HUES48 (cell line): ENCODE measurements around the gene DIPK1B.

Source experiments
- H3K27ac ChIP-seq: one replicate; pipeline ENCODE4 v1.7.0; 2013; ENCODE audit warnings: low read depth, low read length, inconsistent platforms
- H3K27me3 ChIP-seq: 2 replicates; pipeline ENCODE4 v1.6.1; 2013; ENCODE audit warnings: mild to moderate bottlenecking, low read length; ENCODE audit not compliant: control insufficient read depth, insufficient read depth
- H3K36me3 ChIP-seq: 2 replicates; pipeline ENCODE4 v1.6.1; 2013; ENCODE audit warnings: low read length; ENCODE audit not compliant: control insufficient read depth, insufficient read depth
- H3K4me1 ChIP-seq: 2 replicates; pipeline ENCODE4 v1.6.1; 2013; ENCODE audit warnings: mild to moderate bottlenecking, low read length; ENCODE audit not compliant: control insufficient read depth, insufficient read depth
- H3K4me3 ChIP-seq: 2 replicates; pipeline ENCODE4 v1.5.1; 2013; ENCODE audit warnings: mild to moderate bottlenecking, low read depth, low read length
- H3K9ac ChIP-seq: 2 replicates; pipeline ENCODE4 v1.6.1; 2013; ENCODE audit warnings: mild to moderate bottlenecking, low read depth, low read length, moderate library complexity
- H3K9me3 ChIP-seq: 2 replicates; pipeline ENCODE4 v1.6.1; 2013; ENCODE audit warnings: low read length; ENCODE audit not compliant: control insufficient read depth, insufficient read depth

The DIPK1B gene

GRCh38 chr9:136683755-136684154 is 28.6 kb upstream of the DIPK1B start:
- Histone ChIP-seq H3K27ac (no peak overlapping the region), H3K36me3 (no peaks in the 10 kb centered on the region), H3K9ac (no peak overlapping the region), H3K4me3 (no peak overlapping the region), H3K4me1 (peaks cover 12% of the 10 kb centered on the region; the same call in 1 of the 2 replicates), H3K27me3 (no peaks in the 10 kb centered on the region; the same call in 1 of the 2 replicates), H3K9me3 (no peaks in the 10 kb centered on the region)

DNA sequence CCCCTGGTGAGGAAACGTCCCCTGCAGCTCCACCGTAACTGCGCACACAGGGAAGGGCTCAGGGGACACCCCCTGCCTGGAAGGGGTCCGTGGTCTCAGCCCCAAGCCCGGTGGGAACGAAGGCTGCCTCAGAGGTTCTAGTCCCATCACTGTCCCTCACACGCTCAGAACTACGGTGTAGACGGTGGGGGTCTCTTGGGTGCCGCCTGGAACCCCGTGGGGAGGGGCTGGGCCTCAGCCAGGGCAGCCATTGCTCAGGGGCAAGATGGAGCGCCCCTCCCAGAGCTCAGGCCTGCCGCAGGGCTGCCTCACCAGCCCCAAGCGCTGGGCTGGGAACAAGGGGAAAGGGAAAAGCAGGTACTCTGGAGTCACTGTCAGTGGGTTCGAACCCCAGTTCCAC is 28.0 kb upstream of the DIPK1B start:
- Histone ChIP-seq H3K27me3 (no peaks in the 10 kb centered on the region; the same call in 1 of the 2 replicates), H3K4me1 (peaks cover 12% of the 10 kb centered on the region; the same call in 1 of the 2 replicates), H3K4me3 (no peak overlapping the region), H3K36me3 (no peaks in the 10 kb centered on the region), H3K9me3 (no peaks in the 10 kb centered on the region), H3K9ac (no peak overlapping the region), H3K27ac (no peak overlapping the region)

DNA sequence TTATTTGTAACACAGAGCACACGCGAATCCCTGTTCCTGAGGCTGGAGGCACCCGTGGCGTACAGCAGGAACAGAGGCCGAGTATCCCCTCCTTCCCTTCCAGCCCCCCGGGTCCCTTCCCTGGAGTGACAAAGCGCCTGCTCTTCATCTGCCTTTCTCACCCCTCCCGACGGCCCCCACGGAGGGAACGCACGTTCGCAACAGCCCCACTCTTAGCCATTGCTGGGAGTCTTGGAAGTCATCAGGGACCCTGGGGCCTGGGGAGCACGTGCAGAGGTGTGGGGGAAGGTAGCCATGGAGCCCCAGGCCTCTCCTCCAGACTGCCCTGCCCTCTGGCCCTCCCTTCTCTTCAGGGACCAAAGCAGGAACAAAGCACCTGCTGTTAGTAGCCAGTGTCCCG is 27.6 kb upstream of the DIPK1B start:
- no peak overlapping the region for H3K27ac ChIP-seq
- H3K9ac ChIP-seq, result no peak overlapping the region
- no peaks in the 10 kb centered on the region; the same call in 1 of the 2 replicates for H3K27me3 ChIP-seq
- no peaks in the 10 kb centered on the region for H3K36me3 ChIP-seq
- no peaks in the 10 kb centered on the region for H3K9me3 ChIP-seq
- peaks cover 12% of the 10 kb centered on the region; the same call in 1 of the 2 replicates for H3K4me1 ChIP-seq
- no peak overlapping the region for H3K4me3 ChIP-seq

GRCh38 chr9:136685216-136685615 is 27.2 kb upstream of the DIPK1B start:
- no peaks in the 10 kb centered on the region; the same call in 1 of the 2 replicates for H3K27me3 ChIP-seq
- no peak overlapping the region for H3K4me3 ChIP-seq
- no peaks in the 10 kb centered on the region for H3K9me3 ChIP-seq
- H3K4me1 ChIP-seq, result peaks cover 12% of the 10 kb centered on the region; the same call in 1 of the 2 replicates
- H3K9ac ChIP-seq, result no peak overlapping the region
- no peaks in the 10 kb centered on the region for H3K36me3 ChIP-seq
- H3K27ac ChIP-seq, result no peak overlapping the region

GRCh38 chr9:136685790-136686533 is 26.4 kb upstream of the DIPK1B start:
- Histone ChIP-seq H3K4me3 (peak overlapping the region; percentile 77), H3K27ac (no peak overlapping the region), H3K4me1 (peaks cover 12% of the 10 kb centered on the region; the same call in 1 of the 2 replicates), H3K27me3 (no peaks in the 10 kb centered on the region; the same call in 1 of the 2 replicates), H3K9ac (no peak overlapping the region), H3K9me3 (no peaks in the 10 kb centered on the region), H3K36me3 (no peaks in the 10 kb centered on the region)

- H3K9ac ChIP-seq, result no peak overlapping the region; the same call in 1 of the 2 replicates
- no peak overlapping the region for H3K27ac ChIP-seq
- peak overlapping the region; percentile 77 for H3K4me3 ChIP-seq
- H3K9me3 ChIP-seq, result no peaks in the 10 kb centered on the region
- peaks cover 13% of the 10 kb centered on the region; the same call in 1 of the 2 replicates for H3K4me1 ChIP-seq
- H3K27me3 ChIP-seq, result no peaks in the 10 kb centered on the region; the same call in 1 of the 2 replicates
- H3K36me3 ChIP-seq, result no peaks in the 10 kb centered on the region
Observed at GRCh38 chr9:136686534-136686793, 25.9 kb upstream of the DIPK1B start.

GRCh38 chr9:136686794-136687711 is 25.3 kb upstream of the DIPK1B start, which contains the start of gene AGPAT2:
AGPAT2 (minus strand) TSS chr9:136687457; CDS start chr9:136687357, 100 bp downstream.
- Histone ChIP-seq H3K36me3 (no peaks in the 10 kb centered on the region), H3K27ac (no peak within 1 kb of the TSS), H3K4me3 (peak within 1 kb of the TSS; percentile 77), H3K9me3 (no peaks in the 10 kb centered on the region), H3K4me1 (peaks cover 16% of the 10 kb centered on the region; the same call in 1 of the 2 replicates), H3K9ac (peak within 1 kb of the TSS; percentile 51; the same call in 1 of the 2 replicates), H3K27me3 (no peaks in the 10 kb centered on the region; the same call in 1 of the 2 replicates)

GRCh38 chr9:136687721-136688223 is 24.6 kb upstream of the DIPK1B start:
- H3K27ac ChIP-seq, result no peak overlapping the region
- H3K4me3 ChIP-seq, result peak overlapping the region; percentile 47
- H3K4me1 ChIP-seq, result peaks cover 11% of the 10 kb centered on the region; the same call in 1 of the 2 replicates
- H3K9ac ChIP-seq, result no peak overlapping the region
- H3K27me3 ChIP-seq, result no peaks in the 10 kb centered on the region; the same call in 1 of the 2 replicates
- no peaks in the 10 kb centered on the region for H3K9me3 ChIP-seq
- no peaks in the 10 kb centered on the region for H3K36me3 ChIP-seq

DNA sequence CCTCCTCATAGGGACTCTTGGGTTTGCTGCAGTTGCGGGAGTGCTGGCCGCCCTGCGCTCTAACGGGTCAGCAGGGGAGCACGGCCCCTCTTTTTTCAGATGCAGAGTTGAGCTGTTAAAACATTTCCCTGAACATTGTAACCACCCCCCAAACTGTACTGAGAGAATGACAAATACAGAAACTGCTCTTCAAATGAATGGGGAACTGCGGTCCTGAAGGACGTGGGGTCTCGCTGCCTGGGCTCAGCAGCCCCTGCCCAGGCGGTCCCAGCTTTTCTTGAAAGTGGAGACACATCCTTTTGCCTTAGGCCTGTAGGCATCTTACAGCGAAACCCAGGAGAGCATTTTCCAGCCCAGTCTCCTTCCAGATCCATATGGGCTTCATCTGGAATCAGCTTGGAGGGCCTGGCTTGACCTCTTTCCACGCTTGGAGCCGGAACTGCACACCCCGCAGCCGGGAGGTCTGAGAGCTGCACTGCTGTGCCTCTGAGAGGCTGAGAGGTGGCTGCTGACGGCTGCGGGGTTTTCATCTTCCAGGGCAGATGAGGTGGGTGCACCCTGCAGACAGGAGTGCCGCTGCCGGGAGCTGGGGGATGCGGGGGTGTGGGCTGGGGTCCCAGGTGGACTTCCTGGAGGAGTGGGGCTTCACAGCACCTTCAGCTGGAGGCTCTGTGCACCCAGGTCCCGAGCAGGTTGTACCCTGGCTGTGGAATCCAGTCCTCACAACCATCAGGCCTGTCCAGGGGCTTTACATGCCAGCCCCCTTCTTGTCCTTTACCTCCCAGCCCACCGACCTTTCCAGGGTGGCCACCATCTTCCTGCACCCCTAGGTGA is 23.9 kb upstream of the DIPK1B start:
- Histone ChIP-seq H3K36me3 (no peaks in the 10 kb centered on the region), H3K9me3 (no peaks in the 10 kb centered on the region), H3K4me1 (peaks cover 11% of the 10 kb centered on the region; the same call in 1 of the 2 replicates), H3K27ac (no peak overlapping the region), H3K27me3 (no peaks in the 10 kb centered on the region; the same call in 1 of the 2 replicates), H3K9ac (no peak overlapping the region), H3K4me3 (no peak overlapping the region; the same call in 1 of the 2 replicates)

- Histone ChIP-seq H3K4me1 (peaks cover 11% of the 10 kb centered on the region; the same call in 1 of the 2 replicates), H3K27me3 (no peaks in the 10 kb centered on the region; the same call in 1 of the 2 replicates), H3K27ac (no peak overlapping the region)
Observed at GRCh38 chr9:136689108-136689460, 23.3 kb upstream of the DIPK1B start.

More at GRCh38 chr9:136689108-136689460, 23.3 kb upstream of the DIPK1B start:
- H3K9me3 ChIP-seq, result no peaks in the 10 kb centered on the region
- H3K9ac ChIP-seq, result no peak overlapping the region
- H3K4me3 ChIP-seq, result no peak overlapping the region
- H3K36me3 ChIP-seq, result no peaks in the 10 kb centered on the region
